C4-2B (cell line): Measurements from ENCODE around the gene C1orf21.

Source experiments
- ZFX ChIP-seq: fragments of 450-650 bp; IDR thresholded peaks from 2 replicates; pipeline ENCODE4 v1.6.1; 2017
- TF ChIP-seq, protein P1 (sequence below): fragments of 450-650 bp; conservative IDR thresholded peaks from 2 replicates; pipeline ENCODE4 v1.5.1; 2017; ENCODE audit warnings: mild to moderate bottlenecking

DNA sequence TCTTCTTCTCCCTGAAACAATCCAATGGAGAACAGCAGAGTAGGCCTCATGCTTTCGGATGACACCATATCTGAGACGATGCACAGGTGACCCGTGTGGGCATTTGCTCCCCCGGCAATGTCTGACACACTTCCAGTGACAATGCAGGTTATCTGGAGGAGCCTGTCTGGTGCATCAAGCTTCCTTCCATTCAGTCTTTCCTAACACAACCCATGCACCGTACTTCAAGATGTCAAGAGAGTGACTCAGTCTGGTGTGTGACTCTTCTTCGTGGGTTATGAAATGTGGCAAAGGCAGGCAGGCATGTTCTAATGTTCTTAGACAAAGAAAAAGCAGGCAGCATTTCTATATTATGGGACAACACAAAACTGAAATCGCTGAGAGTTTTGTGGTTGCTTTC lies 208.8 kb downstream of the C1orf21 start:
- TF ChIP-seq, protein P1, sequence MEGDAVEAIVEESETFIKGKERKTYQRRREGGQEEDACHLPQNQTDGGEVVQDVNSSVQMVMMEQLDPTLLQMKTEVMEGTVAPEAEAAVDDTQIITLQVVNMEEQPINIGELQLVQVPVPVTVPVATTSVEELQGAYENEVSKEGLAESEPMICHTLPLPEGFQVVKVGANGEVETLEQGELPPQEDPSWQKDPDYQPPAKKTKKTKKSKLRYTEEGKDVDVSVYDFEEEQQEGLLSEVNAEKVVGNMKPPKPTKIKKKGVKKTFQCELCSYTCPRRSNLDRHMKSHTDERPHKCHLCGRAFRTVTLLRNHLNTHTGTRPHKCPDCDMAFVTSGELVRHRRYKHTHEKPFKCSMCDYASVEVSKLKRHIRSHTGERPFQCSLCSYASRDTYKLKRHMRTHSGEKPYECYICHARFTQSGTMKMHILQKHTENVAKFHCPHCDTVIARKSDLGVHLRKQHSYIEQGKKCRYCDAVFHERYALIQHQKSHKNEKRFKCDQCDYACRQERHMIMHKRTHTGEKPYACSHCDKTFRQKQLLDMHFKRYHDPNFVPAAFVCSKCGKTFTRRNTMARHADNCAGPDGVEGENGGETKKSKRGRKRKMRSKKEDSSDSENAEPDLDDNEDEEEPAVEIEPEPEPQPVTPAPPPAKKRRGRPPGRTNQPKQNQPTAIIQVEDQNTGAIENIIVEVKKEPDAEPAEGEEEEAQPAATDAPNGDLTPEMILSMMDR, result no peak
- TF ChIP-seq ZFX, result no peak
